Measurements from ENCODE around the gene BANF2. TPM values are rescaled to one million over a fixed set of nuclear protein-coding genes. Genes with fewer than 3 reads are reported as not detected.
A peak's percentile ranks its signal among the peaks of the same experiment; 100 is the strongest.

Gene BANF2
- polyA plus RNA-seq, 1 of the 3 experiments (the other 2 are of a cell fraction): not detected

GRCh38 chr20:17743677-17744076 lies 43.9 kb downstream of the BANF2 start (continued):
- no peak for TF ChIP-seq CTCF (IDR thresholded peaks at IDR 0.05)
- no peak for TF ChIP-seq MAX (IDR thresholded peaks at IDR 0.05; ENCODE audit: low read depth)
- TF ChIP-seq SIN3A (IDR thresholded peaks at IDR 0.05; ENCODE audit: borderline replicate concordance, low read depth, low read length): no peak
- no peak for TF ChIP-seq TEAD4 (IDR thresholded peaks at IDR 0.05; ENCODE audit: borderline replicate concordance, insufficient read depth)

GRCh38 chr20:17747431-17747846 lies 47.7 kb downstream of the BANF2 start:
- Histone ChIP-seq H3K9me3 (no peaks in the 10 kb centered on the region), H3K4me3 (ENCODE audit: low read depth in 2 of 2, low read length in 1 of 2) (no peak overlapping the region), H3K4me2 (peak overlapping the region; percentile 78), H3K27ac (ENCODE audit: low read depth in 2 of 2, low read length in 1 of 2) (no peak overlapping the region), H3K4me1 (ENCODE audit: control insufficient read depth in 1 of 2, insufficient read depth in 2 of 2, low read depth in 1 of 2, low read length in 1 of 2) (0 out of 4 replicates have a peak, but pooled peaks cover 0 to 3% of the 10 kb centered on the region in 2 experiments), H3K36me3 (replicated peaks in 1 of 2; ENCODE audit: control insufficient read depth in 1 of 2, insufficient read depth in 2 of 2, low read length in 1 of 2) (no peaks in the 10 kb centered on the region), H3K79me2 (ENCODE audit: insufficient read depth) (no peaks in the 10 kb centered on the region), H3F3A (replicated peaks; ENCODE audit: insufficient read depth) (peaks cover 3% of the 10 kb centered on the region), H3K9ac (no peak overlapping the region), H4K20me1 (ENCODE audit: insufficient read depth) (no peaks in the 10 kb centered on the region), H3K27me3 (ENCODE audit: insufficient read depth) (peaks cover 4% of the 10 kb centered on the region; the same call in 1 of the 2 replicates), H2AFZ (ENCODE audit: low read depth) (no peak overlapping the region), H3K9me2 (no peaks in the 10 kb centered on the region)
- TF ChIP-seq PBX3 (IDR thresholded peaks at IDR 0.05) (peak; percentile 31; the same call in 1 of the 2 replicates), RCOR1 (IDR thresholded peaks at IDR 0.05; ENCODE audit: low read length) (no peak), SMC3 (IDR thresholded peaks at IDR 0.05; ENCODE audit: low read depth, low read length) (no peak), ELF1 (IDR thresholded peaks at IDR 0.05) (no peak), TCF12 (IDR thresholded peaks at IDR 0.05) (peak; percentile 46; the same call in 1 of the 2 replicates), CTCF (IDR thresholded peaks at IDR 0.05) (no peak), FOSL2 (IDR thresholded peaks at IDR 0.05; ENCODE audit: borderline replicate concordance, low read depth) (peak; percentile 76), SIN3A (IDR thresholded peaks at IDR 0.05; ENCODE audit: borderline replicate concordance, low read depth, low read length) (no peak), GABPA (IDR thresholded peaks at IDR 0.05; ENCODE audit: low read depth) (no peak), NFIC (IDR thresholded peaks at IDR 0.05; ENCODE audit: borderline replicate concordance) (no peak), REST (IDR thresholded peaks at IDR 0.05; ENCODE audit: low read depth, low read length) (peak; percentile 85), IRF3 (IDR thresholded peaks at IDR 0.05; ENCODE audit: low read depth, low read length) (no peak), TEAD4 (IDR thresholded peaks at IDR 0.05; ENCODE audit: borderline replicate concordance, insufficient read depth) (no peak), FOXJ3 (CRISPR knock-in tag; IDR thresholded peaks at IDR 0.05) (no peak)
- CTCF ChIA-PET: no interaction called here
- POLR2A ChIA-PET: no interaction called here
- 30% methylated on average over 4 of the region's 4 CpGs for WGBS (ENCODE audit: low lambda C conversion rate)
- no peak for DNase-seq
